Fibroblast of skin of back (primary cell): ENCODE results near the gene LITAF. TPM values are rescaled to one million over a fixed set of nuclear protein-coding genes. Genes with fewer than 3 reads are reported as not detected.

Source experiments
- DNase-seq: peaks from one replicate; pipeline ENCODE4 v3.0.0-alpha.2; 2013
- polyA plus RNA-seq, 2 experiments: library from polyadenylated mRNA; unstranded; fragments of 120-200 nt; gene quantifications; one replicate each; pipeline ENCODE4 v1.2.1, GENCODE V29; 2013; ENCODE audit not compliant: insufficient read length in 2 of 2

Gene LITAF
- 23.7 TPM for polyA plus RNA-seq (2013, experiment 1 of 2; ENCODE audit: insufficient read length)
- 30.7 TPM for polyA plus RNA-seq (2013, experiment 2 of 2; ENCODE audit: insufficient read length)

DNA sequence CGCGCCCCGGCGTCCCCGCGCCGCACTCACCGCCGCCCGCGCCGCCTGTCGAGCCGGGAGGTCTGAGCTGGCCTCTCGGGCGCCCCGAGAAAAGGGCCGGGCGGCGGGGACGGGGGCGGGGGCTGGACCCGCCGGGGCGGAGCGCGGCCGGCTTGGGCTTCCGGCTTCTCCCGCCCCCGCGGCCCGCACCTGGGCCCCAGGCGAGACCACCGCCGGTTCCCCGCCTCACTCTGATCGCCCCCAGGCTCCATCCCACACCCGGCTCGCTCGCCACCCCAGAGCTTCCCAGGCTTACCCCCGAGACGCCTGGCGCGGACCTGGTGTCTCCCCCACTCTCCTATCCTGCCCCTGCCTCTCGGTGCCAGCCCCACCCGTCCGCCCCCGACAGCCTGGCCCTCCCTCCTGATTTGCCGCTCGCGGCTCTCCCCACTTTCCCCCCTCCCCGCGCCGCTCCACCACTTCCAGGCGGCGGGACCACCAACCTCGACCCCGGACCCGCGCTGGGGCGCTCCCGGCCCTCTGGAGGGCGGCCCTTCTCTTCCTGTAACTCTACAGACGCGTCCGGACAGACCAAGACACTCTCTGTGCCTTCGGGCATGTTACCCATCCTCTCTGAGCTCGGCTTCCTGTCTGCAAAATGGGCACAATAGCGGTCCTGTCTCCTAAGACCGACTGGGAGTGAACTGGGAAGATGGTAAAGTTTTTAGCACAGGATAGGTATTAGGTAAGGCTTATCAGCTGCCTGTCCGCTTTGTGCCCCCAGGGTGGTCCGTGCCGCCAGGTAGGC is at the start of gene LITAF:
LITAF (minus strand) TSS at position 64 of the 787 bp plus-strand sequence. CDS start 30,189 bp downstream, outside the sequence.
- peak; percentile 61 for DNase-seq

DNA sequence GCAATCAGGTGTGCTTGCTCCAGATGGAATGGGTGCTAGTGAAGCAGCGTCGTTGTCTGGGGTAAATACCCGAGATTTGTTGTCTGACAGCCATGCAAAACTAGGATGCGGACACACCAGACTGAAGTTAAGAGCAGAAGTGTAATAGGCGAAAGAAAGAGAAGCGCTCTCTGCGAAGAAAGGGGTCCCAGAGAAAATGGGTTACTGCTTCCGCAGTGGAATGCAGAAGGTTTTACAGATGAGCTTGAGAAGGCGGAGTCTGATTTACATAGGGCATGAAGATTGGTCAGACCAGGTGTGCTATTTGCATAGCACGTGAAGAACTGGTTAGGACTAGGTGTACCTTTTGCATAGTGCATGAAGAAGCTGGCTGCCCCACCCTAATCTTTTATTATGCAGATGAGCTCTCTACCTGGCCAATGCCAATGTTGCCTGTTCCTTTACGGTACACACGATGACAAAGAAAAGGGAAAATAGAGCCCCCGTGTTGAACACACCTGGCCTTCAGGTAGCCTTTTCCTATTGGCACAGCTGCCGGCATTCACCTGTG is 49.5 kb upstream of the LITAF start:
- DNase-seq = no peak

- DNase-seq = no peak
Observed at GRCh38 chr16:11635679-11636171, 49.0 kb upstream of the LITAF start.

GRCh38 chr16:11635113-11635652 is 48.5 kb upstream of the LITAF start:
- DNase-seq = no peak

- no peak for DNase-seq
Observed at GRCh38 chr16:11634312-11634711, 47.6 kb upstream of the LITAF start.

DNA sequence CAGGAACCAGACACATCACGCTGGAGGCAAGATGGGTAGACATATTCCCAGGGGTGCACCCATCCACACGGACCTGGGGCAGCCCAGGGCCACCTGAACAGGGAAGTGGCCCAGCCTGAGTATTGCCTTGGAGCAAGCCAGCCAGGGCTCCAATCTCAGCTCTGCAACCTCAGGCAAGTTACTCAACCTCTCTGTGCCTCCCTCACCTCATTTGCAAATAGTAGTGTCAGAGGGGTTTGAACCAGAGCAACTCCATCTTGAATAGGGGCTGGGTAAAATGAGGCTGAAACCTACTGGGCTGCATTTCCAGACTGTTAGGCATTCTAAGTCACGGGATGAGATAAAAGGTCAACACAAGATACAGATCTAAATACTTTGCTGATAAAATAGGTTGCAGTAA is 46.4 kb upstream of the LITAF start:
- DNase-seq = no peak

- peak; percentile 61 for DNase-seq
Observed at GRCh38 chr16:11632455-11632939, 45.8 kb upstream of the LITAF start.

- no peak for DNase-seq
Observed at GRCh38 chr16:11631214-11631613, 44.5 kb upstream of the LITAF start.

GRCh38 chr16:11630768-11631056 is 44.0 kb upstream of the LITAF start:
- DNase-seq = no peak

DNA sequence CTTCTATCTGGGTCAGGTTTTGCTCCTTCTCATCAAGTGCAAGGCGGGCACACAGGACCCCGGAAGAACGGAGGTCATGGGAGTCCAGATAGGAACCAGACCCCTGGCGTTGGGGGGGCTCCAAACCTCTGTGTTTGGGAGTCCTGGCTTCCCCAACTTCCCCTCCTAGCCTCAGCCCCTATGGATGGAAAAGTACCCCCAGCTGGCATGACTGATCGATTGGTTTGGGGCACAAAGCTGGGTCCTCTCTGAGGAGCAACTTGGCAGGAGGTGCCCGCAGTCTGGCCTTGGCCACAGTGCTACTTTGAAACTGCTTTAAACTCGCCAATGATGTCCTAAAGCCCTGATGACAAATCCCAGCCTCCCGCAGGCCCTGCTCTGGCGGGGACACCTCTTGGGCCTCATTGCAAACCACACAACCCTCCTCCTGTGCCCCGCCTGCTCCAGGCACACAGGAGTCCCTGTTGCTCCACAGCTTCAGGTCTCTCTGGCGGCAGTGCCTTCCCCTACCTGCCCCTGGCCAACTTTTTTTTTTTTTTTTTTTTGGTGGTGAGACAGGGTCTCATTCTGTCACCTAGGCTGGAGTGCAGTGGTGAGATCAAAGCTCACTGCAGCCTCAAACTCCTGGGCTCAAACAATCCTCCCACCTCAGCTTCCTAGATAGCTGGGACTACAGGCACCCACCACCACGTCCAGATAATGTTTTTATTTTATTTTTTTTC is 43.5 kb upstream of the LITAF start:
- DNase-seq = no peak

DNA sequence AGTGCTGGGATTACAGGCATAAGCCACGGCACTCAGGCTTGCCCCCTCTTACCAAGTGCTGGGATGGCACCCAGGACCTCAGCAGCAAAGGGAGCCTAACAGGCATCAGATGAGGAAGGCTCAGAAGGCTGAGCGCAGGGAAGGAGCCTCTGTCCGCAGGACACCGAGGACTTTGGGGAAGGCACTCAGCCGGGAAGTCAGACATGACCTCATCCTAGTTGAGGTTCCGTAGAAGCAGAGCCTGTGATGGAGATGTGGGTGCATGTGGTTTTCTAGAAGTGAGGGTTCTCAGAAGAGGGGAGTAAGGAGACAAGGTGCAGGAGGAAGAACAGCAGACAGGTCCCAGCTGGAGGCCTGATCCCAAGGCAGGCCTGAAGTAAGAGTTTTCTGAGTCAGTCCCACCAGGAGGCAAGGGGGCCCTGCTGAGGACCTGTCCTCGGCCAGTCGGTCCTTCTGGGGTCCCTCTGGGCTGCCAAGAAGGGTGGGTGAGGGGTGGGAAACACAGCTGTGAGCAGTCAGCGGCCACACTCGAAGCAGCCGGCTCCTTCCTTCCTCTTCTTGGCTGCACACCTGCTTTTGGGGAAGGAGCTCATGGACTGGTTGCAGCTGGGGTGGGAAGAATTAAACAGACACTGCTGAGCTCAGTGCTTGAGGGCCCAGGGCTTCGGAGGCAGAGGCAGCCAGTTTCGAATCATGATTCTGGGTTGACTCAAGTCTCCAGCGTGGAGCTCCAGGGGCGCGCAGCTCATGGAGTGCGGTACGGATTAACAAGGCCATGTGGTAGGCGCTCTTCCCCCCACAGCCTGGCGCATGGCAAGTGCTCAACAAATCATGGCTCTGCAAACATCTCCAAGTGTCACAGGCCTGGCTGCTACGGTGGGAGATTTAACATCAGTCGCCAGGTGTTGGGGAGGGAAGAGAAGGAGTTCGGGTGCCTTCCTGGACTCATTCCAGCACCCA is 42.6 kb upstream of the LITAF start:
- no peak for DNase-seq

DNA sequence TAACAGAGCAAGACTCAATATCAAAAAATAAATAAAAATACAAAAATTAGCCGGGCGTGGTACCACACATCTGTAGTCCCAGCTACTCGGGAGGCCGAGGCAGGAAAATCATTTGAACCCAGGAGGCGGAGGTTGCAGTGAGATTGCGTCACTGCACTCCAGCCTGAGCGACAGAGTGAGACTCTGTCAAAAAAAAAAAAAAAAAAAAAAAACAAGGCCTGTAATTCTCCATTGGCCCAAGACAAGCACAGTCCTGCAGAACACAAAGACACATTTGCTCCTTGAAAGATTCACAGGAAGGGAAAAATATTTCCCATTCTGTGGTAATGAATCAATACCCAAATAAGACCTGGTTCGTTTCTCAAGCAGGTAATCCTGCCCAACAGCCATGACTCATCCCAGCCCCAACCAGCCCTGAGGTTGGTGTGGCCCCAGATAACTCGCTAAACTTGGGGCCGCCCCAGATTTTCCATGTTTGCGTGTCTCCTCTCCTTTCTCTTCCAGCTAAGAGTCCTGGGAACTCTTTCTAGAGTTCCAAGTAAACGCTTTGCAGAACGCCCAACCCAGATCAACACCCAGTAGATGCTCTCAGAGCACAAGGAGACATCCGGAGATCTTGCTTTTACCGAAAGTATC is 41.2 kb upstream of the LITAF start:
- DNase-seq = peak; percentile 22

DNA sequence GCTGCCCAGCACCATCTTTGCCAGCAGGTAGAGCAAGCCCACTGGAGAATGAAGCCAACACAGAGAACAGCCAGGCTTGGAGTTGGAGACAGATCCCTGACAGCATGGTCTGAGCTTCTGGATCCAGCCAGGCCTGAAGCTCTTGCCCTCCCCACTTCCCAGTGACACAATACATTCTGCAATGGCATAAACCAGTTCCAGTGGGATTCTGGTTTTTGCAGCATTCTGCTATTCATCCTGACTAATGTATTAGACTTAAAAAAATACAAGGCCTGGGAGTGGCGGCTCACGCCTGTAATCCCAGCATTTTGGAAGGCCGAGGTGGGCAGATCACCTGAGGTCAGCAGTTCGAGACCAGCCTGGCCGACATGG is 40.6 kb upstream of the LITAF start:
- DNase-seq = no peak

GRCh38 chr16:11626657-11627291 is 40.1 kb upstream of the LITAF start:
- DNase-seq = no peak

DNA sequence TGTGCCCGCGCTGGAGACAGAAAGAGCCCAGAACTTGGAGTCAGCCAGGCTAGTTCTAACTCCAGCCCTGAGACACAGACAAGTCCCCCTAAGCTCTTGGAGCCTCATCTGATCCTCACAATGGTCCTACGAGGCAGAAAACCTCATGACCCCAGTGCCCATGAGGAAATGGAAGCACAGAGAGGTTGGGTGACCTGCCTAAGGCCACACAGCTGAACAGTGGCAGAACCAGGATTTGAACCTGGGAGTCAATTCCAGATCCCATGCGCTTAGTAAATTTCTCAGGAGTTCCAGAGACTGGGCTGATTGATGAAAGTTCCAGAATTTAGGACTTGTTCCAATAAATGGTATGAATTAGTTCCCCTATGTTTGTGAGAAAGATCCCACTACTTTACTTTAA is 39.0 kb upstream of the LITAF start:
- DNase-seq = no peak

DNA sequence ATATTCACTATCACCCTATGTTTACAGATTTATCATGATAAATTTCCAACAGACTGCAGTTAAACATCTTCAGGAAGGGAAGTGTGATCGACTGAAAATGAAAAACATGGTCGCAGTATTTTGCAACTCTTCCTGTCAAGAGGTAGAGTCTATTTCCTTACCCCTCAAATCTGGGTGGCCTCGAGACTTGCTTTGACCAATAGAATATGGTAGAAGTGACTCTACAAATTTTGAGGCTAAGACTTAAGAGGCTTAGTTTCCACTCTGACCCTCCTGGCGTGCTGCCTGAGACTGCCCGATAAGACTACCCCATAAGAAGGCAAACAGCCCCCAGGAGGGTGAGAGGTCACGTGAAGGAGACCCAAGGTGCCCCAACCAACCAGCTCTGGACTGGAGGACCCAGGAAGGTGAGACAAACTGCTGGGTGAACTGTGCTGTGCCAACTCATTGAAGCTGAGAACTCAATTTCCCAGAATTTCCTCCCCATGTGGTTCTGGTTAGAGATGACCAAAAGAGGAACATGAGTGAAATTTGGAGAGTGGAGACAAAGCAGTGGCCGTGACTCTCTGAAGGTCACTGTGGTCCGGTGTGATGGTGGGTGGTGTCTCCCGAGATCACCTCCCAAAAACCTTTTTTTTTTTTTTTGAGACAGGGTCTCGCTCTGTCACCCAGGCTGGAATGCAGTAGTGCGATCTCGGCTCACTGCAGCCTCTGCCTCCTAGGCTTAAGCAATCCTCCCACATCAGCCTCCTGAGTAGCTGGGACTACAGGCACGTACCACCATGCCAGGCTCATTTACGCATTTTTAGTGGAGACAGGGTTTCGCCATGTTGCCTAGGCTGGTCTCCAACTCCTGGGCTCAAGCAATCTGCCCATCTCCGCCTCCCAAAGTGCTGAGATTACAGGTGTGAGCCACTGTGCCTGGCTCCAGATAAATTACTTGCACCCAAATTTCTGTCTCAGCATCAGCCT is 38.2 kb upstream of the LITAF start:
- DNase-seq = no peak

- no peak for DNase-seq
Observed at GRCh38 chr16:11624205-11624604, 37.5 kb upstream of the LITAF start.

GRCh38 chr16:11621920-11622651 is 35.4 kb upstream of the LITAF start:
- no peak for DNase-seq

GRCh38 chr16:11621539-11621919 is 34.8 kb upstream of the LITAF start:
- no peak for DNase-seq
